Astrocyte (in vitro differentiated cells and primary cell): ENCODE results near the gene RAPGEF5. TPM values are rescaled to one million over a fixed set of nuclear protein-coding genes. Genes with fewer than 3 reads are reported as not detected.

Source experiments
- DNase-seq: peaks from one replicate; pipeline ENCODE4 v3.0.0-alpha.2; 2010; ENCODE audit warnings: low read depth
- FAIRE-seq: peaks from 2 replicates; lab custom pipeline; 2011; peaks lifted over from hg19 to GRCh38; lab: Jason Lieb, UNC
- H2AFZ ChIP-seq: 2 replicates; pipeline ENCODE4 v1.6.0; 2012; ENCODE audit warnings: low read depth, low read length, inconsistent platforms
- H3K27ac ChIP-seq: 2 replicates; pipeline ENCODE4 v1.5.1; 2011; ENCODE audit warnings: low read depth, low read length, inconsistent platforms
- H3K27me3 ChIP-seq: 2 replicates; pipeline ENCODE4 v1.6.0; 2011; ENCODE audit warnings: low read length, inconsistent platforms; ENCODE audit not compliant: insufficient read depth
- H3K36me3 ChIP-seq: 2 replicates; pipeline ENCODE4 v1.5.1; 2011; ENCODE audit warnings: low read length, inconsistent platforms; ENCODE audit not compliant: insufficient read depth
- H3K4me1 ChIP-seq: 2 replicates; pipeline ENCODE4 v1.5.1; 2011; ENCODE audit warnings: low read length, inconsistent platforms; ENCODE audit not compliant: insufficient read depth
- H3K4me2 ChIP-seq: 2 replicates; pipeline ENCODE4 v1.6.0; 2012; ENCODE audit warnings: low read length, inconsistent platforms
- H3K4me3 ChIP-seq: 2 replicates; pipeline ENCODE4 v1.5.1; 2011; ENCODE audit warnings: low read depth, mild to moderate bottlenecking, low read length, inconsistent platforms; ENCODE audit not compliant: insufficient read depth
- H3K79me2 ChIP-seq: 2 replicates; pipeline ENCODE4 v1.6.0; 2012; ENCODE audit warnings: mild to moderate bottlenecking, low read length, inconsistent platforms; ENCODE audit not compliant: insufficient read depth
- H3K9ac ChIP-seq: 2 replicates; pipeline ENCODE4 v1.6.0; 2012; ENCODE audit warnings: mild to moderate bottlenecking, low read length, inconsistent platforms
- H3K9me3 ChIP-seq: 2 replicates; pipeline ENCODE4 v1.5.1; 2012; ENCODE audit warnings: low read depth, mild to moderate bottlenecking, low read length, inconsistent platforms; ENCODE audit not compliant: insufficient read depth
- H4K20me1 ChIP-seq: 2 replicates; pipeline ENCODE4 v1.6.0; 2012; ENCODE audit warnings: low read length, inconsistent platforms; ENCODE audit not compliant: insufficient read depth
- H3K27ac Mint-ChIP-seq: one replicate; pipeline ENCODE4 v1.8.0; 2021; ENCODE audit warnings: mild to moderate bottlenecking, mixed read lengths; ENCODE audit not compliant: unreplicated experiment
- H3K27me3 Mint-ChIP-seq: one replicate; pipeline ENCODE4 v1.8.0; 2021; ENCODE audit warnings: low read depth, mixed read lengths; ENCODE audit not compliant: unreplicated experiment
- H3K36me3 Mint-ChIP-seq: one replicate; pipeline ENCODE4 v1.8.0; 2021; ENCODE audit warnings: low read depth, mixed read lengths; ENCODE audit not compliant: unreplicated experiment
- H3K4me1 Mint-ChIP-seq: one replicate; pipeline ENCODE4 v1.8.0; 2021; ENCODE audit warnings: low read depth, mixed read lengths; ENCODE audit not compliant: unreplicated experiment
- H3K4me3 Mint-ChIP-seq: one replicate; pipeline ENCODE4 v1.8.0; 2021; ENCODE audit warnings: mild to moderate bottlenecking, moderate library complexity, mixed read lengths; ENCODE audit not compliant: unreplicated experiment
- H3K9me3 Mint-ChIP-seq: one replicate; pipeline ENCODE4 v1.8.0; 2021; ENCODE audit warnings: mild to moderate bottlenecking, mixed read lengths; ENCODE audit not compliant: unreplicated experiment
- EZH2 ChIP-seq: IDR thresholded peaks from 2 replicates; pipeline ENCODE4 v1.6.1; 2012; ENCODE audit warnings: mild to moderate bottlenecking, low read length, inconsistent platforms; ENCODE audit not compliant: insufficient read depth
- total RNA-seq: library from RNA; stranded (reverse); gene quantifications from 2 replicates; pipeline ENCODE4 v1.2.1, GENCODE V29; 2021
- TF ChIP-seq, protein P1 (sequence below): IDR thresholded peaks from 2 replicates; pipeline ENCODE4 v1.5.1; 2011; ENCODE audit warnings: low read depth, mild to moderate bottlenecking, inconsistent platforms, low read length, moderate library complexity; ENCODE audit not compliant: insufficient read depth

RAPGEF5 gene
- total RNA-seq, 1 donor from 2014 or later: 1.0 TPM

DNA sequence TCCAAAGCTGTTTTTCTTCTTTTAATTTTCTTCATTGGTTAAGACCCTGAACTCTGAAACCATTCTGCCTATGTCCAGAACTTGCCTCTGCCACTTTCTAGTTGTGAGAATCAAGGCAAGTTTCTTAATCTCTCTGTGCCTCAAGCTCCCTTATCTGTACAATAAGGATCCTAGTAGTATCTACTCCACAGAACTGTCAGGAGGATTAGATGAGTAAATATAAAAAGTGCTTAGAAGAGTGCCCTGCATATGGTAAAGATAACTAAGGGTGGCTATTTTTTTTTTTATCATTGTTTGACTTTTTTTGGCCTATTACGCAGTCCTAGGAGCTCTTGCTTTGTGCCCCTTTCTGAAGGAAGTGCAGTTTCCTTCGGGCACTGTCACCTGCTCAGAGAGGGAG lies 46.4 kb upstream of the RAPGEF5 start:
- H3K4me2 ChIP-seq: no peak overlapping the region
- no peaks in the 10 kb centered on the region for H3K36me3 Mint-ChIP-seq
- no peaks in the 10 kb centered on the region for H3K4me1 Mint-ChIP-seq
- H3K27ac ChIP-seq: no peak overlapping the region
- no peak overlapping the region for H3K27ac Mint-ChIP-seq
- H3K9ac ChIP-seq: no peak overlapping the region
- no peaks in the 10 kb centered on the region for H3K79me2 ChIP-seq
- no peaks in the 10 kb centered on the region for H3K4me1 ChIP-seq
- no peaks in the 10 kb centered on the region for H3K9me3 Mint-ChIP-seq
- no peak overlapping the region for H3K4me3 ChIP-seq
- FAIRE-seq: no peak
- TF ChIP-seq EZH2: no peak
- TF ChIP-seq, protein P1, sequence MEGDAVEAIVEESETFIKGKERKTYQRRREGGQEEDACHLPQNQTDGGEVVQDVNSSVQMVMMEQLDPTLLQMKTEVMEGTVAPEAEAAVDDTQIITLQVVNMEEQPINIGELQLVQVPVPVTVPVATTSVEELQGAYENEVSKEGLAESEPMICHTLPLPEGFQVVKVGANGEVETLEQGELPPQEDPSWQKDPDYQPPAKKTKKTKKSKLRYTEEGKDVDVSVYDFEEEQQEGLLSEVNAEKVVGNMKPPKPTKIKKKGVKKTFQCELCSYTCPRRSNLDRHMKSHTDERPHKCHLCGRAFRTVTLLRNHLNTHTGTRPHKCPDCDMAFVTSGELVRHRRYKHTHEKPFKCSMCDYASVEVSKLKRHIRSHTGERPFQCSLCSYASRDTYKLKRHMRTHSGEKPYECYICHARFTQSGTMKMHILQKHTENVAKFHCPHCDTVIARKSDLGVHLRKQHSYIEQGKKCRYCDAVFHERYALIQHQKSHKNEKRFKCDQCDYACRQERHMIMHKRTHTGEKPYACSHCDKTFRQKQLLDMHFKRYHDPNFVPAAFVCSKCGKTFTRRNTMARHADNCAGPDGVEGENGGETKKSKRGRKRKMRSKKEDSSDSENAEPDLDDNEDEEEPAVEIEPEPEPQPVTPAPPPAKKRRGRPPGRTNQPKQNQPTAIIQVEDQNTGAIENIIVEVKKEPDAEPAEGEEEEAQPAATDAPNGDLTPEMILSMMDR: no peak
- H3K27me3 Mint-ChIP-seq: peaks cover 5% of the 10 kb centered on the region
- no peak overlapping the region for H3K4me3 Mint-ChIP-seq
- no peak overlapping the region for H2AFZ ChIP-seq
- no peaks in the 10 kb centered on the region for H3K36me3 ChIP-seq
- no peaks in the 10 kb centered on the region for H3K27me3 ChIP-seq
- no peak for DNase-seq
- H3K9me3 ChIP-seq: no peaks in the 10 kb centered on the region
- H4K20me1 ChIP-seq: no peaks in the 10 kb centered on the region

DNA sequence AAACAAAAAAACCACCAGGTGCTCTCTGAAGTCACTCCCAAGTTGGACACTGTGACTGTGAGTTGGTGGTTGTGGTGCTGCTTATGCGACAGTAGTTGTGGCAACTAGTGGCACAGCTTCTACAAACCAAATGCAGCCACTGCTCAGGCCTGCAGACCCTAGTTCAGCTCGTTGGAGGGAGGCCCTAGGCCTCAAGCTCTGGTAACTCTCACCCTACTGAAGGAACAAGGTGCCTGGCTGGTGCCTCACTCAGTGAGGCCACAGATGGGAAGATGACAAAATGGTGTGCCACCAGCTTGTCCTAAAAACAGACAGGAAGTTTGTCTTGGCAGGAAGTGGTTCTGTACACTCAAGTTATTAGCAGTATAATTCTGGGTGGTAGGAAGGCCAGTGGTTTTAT lies 45.3 kb upstream of the RAPGEF5 start:
- H3K79me2 ChIP-seq: no peaks in the 10 kb centered on the region
- H3K27me3 Mint-ChIP-seq: peaks cover 10% of the 10 kb centered on the region
- H3K27me3 ChIP-seq: no peaks in the 10 kb centered on the region
- no peak for DNase-seq
- no peak overlapping the region for H3K27ac Mint-ChIP-seq
- no peak overlapping the region for H3K4me3 ChIP-seq
- no peak for FAIRE-seq
- H3K9me3 Mint-ChIP-seq: no peaks in the 10 kb centered on the region
- H3K36me3 Mint-ChIP-seq: no peaks in the 10 kb centered on the region
- no peak overlapping the region for H3K4me3 Mint-ChIP-seq
- H3K9me3 ChIP-seq: no peaks in the 10 kb centered on the region
- no peak overlapping the region for H2AFZ ChIP-seq
- H3K4me1 ChIP-seq: no peaks in the 10 kb centered on the region
- no peaks in the 10 kb centered on the region for H4K20me1 ChIP-seq
- no peak overlapping the region for H3K4me2 ChIP-seq
- peaks cover 3% of the 10 kb centered on the region for H3K4me1 Mint-ChIP-seq
- H3K36me3 ChIP-seq: no peaks in the 10 kb centered on the region
- H3K9ac ChIP-seq: no peak overlapping the region
- no peak overlapping the region for H3K27ac ChIP-seq
- TF ChIP-seq, protein P1: no peak
- TF ChIP-seq EZH2: no peak

DNA sequence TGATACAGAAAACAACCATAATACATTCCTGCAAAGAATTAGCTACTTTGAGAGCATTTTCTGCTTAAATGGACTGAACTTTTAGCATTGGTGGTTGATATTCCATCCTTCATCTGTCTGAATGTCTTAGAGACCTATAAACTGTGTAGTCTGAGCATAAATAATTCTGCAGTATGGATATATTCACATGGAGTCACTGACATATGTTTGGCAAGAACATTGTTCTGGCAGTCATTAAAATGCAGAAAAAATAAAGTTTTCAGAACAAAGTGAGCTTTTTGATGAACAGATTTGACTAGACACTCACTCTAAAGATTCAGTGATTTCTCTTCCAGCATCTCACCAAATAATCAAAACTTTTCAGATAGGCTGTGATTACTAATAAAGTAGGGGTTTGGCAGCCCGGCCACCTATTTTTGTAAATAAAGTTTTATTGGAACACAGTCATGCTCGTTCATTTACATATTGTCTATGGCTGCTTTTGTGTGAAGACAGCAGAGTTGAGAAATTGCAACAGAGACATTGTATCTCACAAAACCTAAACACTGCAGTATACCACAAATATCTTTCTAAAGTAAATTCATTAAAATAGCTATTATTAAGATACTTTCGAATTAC lies 44.1 kb upstream of the RAPGEF5 start:
- H3K36me3 Mint-ChIP-seq: no peaks in the 10 kb centered on the region
- Histone ChIP-seq H3K4me1 (no peaks in the 10 kb centered on the region), H3K79me2 (no peaks in the 10 kb centered on the region), H4K20me1 (no peaks in the 10 kb centered on the region), H3K4me3 (no peak overlapping the region), H3K27me3 (no peaks in the 10 kb centered on the region), H3K36me3 (no peaks in the 10 kb centered on the region), H3K9me3 (no peaks in the 10 kb centered on the region), H3K27ac (no peak overlapping the region), H3K4me2 (no peak overlapping the region), H3K9ac (no peak overlapping the region), H2AFZ (no peak overlapping the region)
- H3K4me3 Mint-ChIP-seq: no peak overlapping the region
- H3K27me3 Mint-ChIP-seq: peaks cover 7% of the 10 kb centered on the region
- peaks cover 3% of the 10 kb centered on the region for H3K4me1 Mint-ChIP-seq
- H3K9me3 Mint-ChIP-seq: no peaks in the 10 kb centered on the region
- TF ChIP-seq EZH2: no peak
- TF ChIP-seq, protein P1: no peak
- DNase-seq: peak; percentile 22
- peak; percentile 43 for FAIRE-seq
- no peak overlapping the region for H3K27ac Mint-ChIP-seq
